Stimulated activated CD4-positive, alpha-beta T cell treated with anti-CD3 and anti-CD28 coated beads, Interleukin-12 subunit alpha, Interleukin-12 subunit beta, amount 100 ng/mL, for 4 hours (primary cell): ENCODE measurements around the gene CDYL.

Experiments
- DNase-seq: peaks from one replicate; pipeline ENCODE4 v3.0.0-alpha.2; 2020

CDYL gene

DNA sequence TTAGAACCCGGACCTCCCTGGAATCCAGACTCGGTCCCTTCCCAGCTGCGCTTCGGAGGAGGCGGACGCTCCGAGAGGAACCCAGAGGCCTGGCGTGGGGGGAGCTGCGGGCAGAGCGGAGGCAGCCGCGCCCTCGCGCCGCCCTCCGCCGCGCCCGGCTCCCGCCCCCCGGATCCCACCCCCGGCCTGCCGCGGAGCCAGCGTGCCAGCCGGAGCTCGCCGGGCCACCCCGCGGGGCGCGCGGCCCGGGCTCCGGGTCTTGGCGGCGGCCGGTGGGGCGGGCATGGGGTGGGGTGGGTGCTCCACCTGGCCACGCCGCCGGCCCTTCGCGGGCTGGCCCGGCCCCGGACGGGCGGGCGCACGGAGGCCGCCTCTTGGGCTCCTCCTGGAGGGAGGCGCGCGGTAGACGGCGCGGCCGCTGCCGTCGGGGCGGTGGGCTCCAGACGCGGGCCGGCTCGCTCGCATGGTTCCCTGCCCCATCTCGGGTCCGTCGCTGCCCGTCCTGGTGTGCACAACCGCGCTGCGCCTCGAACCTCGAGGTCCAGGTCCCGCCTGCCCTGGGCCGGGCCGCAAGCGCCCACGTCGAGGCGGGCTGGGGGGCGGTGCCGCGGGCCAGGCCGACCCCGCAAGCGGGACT is 592 bp upstream of the CDYL start:
- peak; percentile 68 for DNase-seq

DNA sequence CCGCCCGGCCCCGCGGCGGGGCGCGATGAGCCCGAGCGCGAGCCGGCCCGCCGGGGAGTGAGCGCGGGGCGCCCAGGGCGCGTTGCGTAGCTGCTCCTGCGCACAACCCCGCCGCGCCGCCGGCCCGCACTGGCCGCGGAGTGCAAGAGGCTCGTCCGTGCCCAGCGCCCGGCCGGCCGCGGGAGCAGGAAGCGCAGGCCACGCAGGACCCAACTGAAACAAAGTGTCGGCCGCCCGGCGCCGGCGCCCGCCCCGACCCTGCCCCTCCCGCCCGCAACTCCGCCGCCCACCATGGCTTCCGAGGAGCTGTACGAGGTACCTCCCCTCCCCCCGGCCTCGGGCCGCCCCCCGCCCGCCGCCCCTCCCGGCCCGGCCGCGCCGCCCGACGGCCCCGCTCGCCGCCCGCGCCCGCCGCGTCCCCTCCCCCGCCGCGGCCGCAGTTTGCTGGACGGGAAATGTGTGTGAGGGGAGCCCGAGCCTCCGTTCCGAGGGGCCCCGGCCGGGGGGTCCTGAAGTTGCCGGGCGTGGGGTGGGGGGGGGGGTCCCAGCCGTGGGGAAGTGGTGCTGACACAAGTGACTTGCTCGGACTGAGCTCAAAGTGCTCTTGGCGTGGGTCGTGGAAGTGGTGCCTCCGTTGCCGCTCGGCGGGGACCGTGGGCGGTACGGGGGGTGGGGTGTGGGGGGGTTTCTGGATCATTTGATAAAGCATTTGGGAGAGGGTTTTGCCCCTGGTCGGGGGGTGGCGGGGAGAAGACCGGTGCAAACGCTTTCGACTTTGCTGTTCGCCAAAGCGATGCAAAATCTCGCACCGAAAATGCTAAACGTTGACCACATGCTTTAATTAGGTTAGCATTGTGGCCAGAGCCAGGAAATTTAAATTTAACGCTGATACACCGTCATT is 539 bp downstream of the CDYL start:
- DNase-seq: peak; percentile 42

DNA sequence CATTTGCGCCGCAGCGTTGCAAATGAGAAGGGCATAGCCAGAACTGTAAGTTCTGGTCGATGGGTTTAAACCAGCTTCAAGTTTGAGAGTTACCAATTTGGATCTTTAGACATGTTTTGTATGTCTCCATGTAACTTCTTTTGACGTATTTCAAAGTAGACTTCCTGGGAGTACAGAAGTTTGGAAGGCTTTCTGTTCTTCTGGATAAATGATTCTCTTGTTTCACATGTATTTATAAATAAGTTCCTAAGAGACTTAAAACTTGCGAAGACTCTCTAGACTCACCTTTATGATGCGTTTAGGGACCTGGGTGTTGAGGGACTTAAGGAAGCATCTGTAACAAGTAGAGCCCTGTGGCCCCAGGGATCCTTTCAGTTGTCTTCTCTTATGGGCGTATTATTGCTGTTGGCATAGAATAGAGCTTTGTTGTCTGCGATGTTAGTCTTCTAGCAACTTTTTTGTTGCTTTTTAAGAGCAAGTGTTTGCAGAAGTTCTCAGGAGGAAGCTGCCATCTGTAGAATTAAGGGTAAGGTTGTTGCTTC is 1.3 kb downstream of the CDYL start:
- DNase-seq: no peak

DNA sequence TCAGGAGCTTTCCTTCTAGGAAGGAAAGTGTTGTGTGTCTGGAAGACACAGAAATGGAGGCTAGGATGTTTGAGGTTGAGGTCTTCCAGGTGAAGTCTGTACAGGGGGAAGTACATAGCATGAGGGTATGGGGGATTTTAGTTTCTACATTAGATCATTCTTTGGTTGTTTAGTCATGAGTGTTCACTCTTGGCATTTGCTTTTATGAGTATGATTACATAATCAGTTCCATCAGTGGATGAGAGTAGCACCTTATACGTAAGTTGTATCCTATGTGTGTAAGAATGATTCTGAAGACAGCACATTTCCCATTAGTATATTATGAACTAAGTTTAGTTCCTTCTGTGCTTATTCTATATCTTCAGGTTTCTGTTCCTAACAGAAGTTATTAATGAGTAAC is 1.9 kb downstream of the CDYL start:
- no peak for DNase-seq

DNA sequence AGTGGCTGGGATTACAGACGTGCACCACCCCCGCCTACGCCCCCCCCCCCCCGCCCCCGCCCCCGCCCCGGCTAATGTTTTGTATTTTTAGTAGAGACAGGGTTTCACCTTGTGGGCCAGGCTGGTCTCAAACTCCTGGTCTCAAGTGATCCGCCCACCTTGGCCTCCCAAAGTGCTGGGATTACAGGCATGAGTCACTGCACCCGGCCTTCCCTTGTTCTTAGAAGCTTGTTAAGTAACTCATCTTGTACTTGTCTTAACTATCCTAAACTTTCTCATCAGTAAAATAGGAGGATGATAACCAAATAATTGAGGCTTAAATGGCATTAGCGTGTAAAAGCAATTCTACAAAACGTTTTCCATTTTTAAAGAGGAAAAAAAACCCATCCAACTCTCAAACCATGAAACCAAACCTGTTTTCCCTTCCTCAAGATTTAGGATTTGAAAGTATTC is 4.2 kb downstream of the CDYL start:
- DNase-seq: no peak

DNA sequence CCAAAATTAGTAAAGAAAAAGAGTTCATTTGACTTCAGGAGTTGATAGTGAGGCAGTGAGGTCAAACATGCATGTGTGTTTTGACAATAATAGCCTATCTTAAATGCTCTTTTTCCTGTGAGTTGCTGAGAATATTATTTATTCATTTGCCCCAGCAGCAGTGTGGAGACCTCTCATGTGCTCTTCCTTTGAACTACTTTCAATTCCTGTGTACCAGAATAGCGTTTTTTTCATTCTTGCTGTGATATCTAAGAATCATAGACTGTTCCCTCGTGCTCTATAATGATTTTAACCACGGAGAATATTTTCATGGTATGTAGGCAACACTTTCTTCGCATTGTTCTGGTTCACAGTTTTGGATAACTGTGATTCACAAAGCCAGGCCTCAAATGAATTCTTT is 5.2 kb downstream of the CDYL start:
- no peak for DNase-seq

DNA sequence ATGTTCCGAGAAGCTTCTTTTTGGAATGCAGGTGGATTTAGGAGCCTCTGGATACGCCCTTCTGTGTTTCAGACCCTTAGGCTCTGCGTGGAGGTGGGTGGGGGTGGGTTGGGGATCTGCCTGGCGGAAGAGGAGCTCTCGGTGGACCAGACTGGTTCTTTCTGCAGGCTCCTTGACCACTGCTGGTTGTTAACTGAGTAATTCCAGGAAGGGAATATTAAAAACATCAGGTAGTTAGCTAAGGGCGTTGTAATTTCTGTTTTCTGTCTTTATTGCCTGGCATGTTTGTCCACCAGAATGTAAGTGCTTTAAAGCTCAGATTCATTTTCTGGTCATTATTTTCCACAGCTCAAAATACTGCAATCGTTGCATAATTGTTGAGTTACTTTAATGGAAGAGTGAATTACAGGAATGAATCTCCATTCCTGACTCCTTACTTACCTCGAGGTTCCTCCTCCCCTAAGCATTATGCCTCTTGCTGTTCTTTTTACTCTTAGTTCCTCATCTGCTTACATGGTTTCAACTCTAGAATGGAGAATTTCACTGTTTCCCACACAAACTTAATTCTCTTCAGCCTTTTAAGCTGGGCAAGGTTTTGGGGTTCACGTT is 5.9 kb downstream of the CDYL start:
- no peak for DNase-seq

DNA sequence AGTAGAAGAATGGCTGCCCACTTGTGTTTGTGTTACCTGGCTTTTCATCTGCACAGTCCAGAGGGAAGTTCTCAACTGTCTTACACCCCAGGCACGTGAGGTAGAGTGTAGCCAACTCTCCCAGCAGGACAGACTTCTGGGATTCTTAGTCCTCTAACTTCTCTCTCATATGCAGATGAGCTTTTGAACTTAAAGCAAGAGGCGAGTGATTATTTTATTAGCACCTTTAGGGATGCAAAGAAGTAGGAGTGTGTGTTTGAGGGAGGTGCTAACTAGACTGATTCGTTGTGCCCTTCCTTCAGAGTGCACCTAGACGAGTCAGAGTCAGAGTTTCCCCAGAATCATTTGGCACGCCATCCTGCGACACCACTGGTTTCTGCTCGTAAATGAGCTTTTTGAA is 10.8 kb downstream of the CDYL start:
- DNase-seq: no peak

DNA sequence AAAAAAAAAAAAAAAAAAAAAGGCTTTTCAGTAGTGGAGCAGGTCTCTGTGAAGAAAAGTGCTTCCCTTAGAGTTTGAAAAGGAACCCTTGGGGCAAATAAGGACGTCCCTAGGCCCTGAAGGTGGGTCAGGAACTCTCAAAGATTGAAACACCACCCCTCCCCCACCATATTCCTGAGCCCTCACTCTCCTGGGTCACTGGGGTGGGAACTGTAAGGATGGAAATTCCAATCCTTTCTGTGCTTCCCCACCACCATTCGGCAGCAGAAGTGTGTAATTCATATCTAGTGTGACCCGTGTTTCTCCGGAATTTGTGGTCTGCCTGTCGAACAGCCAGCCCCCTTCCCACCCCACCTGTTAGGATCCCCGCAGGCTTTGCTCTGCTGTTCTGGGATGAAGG is 12.3 kb downstream of the CDYL start:
- no peak for DNase-seq

DNA sequence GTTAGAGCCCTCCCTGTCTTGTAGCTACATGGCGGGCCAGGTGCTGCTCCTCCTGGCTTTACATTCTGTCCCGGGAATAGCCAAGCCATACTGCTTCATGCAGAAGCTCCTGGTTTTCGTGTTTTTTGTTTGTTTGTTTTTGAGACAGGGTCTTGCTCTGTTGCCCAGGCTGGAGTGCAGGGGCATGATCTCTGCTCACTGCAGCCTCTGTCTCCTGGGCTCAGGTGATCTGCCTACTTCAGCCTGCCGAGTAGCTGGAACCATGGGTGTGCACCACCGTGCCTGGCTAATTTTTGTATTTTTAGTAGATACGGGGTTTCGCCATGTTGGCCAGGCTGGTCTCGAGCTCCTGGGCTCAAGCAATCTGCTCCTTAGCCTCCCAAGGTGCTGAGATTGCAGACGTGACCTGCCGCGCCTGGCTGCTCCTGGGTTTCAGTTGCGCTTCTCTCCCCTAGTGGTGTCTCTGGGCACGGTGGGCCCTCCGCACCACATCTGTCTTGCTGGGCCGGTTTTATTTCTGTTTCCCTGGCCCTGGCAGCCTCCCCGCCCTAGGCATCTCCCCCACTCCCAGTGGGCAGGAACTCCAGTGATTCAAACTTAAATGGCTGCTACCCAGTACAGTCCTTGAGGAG is 12.9 kb downstream of the CDYL start:
- no peak for DNase-seq

DNA sequence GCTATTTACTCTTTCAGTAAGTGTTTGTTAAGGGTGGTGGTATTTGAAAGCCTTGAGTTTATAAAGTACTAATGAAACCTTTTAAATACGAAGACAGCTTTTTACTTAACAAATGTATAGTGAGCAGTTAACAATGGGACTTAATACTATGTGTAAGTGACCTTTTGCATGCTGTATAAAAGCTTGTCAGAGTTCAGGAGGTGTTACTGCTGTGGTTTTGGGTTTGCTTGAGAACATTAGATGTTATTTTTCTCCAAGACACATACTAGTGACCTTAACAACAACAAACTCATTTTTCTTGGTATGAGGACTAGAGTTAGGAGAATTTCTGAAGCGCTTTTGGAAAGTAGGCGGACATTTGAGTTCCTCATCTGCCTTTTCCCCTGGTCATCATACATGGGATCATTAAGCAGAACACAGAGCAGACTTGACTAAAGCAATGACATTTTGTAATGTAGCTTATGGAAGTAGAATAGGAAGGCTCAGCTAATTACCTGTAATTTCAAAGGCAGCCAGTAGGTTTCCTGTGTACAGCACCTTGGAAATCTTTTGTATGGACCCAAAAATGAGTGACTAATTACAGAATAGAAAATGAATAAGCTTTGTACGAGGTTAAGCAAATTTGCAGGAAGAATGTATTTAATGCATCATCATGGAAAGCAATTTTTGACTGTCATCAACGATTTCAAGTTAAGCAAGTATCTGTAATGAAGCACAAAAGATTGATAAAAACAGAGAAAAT is 14.1 kb downstream of the CDYL start:
- no peak for DNase-seq

DNA sequence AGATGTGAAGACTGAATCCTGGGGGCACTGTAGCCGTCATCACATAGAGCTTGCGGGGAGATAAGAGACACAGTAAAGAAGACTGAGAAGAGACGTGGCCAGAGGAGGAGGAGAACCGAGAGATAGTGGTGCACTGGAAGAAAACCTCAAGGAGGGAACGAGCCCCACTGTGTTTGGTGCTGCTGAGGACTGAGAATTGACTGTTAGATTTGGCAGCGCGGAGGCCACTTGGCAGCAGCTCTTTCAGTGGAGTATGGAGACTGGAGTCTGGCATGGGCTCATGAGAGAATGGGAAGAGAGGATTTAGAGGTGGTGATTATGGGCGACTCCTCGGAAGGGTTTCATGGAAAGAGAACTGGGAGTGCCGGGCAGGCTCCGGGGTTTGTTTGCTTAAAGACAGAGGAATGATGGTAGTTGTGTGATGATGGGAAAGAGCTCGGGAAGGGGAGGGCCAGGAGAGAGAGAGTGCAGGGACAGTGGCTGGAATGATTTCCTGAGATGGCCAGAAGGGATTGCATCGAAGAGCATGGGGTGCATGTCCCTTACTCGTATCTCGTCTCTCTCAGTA is 18.0 kb downstream of the CDYL start:
- no peak for DNase-seq

DNA sequence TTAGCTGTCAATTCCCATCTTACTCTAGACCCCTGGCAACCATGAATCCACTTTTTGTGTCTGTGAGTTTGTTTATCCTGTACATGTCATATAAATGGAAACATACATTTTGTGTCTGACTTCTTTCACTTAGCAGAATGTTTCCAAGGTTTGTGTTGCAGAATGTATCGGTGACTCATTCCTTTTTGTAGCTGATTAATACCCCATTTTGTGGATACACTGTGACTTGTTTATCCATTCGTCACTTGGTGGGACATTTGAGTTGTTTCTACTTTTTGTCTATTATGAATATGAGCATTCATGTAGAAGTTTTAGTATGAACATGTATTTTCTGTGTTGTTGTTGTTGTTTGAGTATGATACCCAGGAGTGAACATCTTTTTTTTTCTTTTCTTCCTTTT is 21.4 kb downstream of the CDYL start:
- no peak for DNase-seq

DNA sequence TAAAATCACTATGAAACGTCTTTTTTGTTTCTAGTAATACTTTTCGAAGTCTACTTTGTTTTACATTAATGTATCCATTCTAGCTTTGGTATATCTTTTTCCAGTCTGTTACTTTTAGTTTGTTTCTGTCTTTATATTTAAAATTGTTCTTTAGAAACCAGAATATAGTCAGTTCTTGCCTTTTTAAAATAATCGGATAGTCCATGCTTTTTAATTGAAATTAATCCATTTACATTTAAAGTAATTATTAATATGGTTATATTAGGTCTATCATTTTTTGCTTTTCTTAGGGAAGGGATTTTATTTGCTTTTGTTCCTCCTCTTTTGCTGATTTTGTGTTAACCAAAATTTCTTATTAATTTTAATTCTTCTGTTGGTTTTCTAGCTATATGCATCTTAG is 23.7 kb downstream of the CDYL start:
- no peak for DNase-seq

DNA sequence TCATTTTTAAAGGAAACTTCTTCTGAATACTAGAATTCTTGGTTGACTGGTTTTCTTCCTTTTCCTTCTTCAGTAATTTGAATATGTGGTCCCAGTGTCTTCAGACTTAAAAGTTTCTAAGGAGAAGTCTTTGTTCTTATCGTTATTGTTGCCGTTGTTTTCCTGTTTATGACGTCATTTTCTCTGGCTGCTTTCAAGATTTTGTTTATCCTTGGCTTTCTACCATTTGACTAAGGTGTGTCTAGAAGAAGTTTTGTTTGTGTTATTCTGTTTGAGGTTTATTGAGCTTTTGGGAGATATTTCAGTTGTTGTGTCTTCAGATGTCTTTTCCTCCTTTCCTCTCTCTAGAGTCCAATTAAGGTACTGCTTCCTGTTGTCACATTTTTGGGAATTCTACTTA is 24.5 kb downstream of the CDYL start:
- DNase-seq: no peak

DNA sequence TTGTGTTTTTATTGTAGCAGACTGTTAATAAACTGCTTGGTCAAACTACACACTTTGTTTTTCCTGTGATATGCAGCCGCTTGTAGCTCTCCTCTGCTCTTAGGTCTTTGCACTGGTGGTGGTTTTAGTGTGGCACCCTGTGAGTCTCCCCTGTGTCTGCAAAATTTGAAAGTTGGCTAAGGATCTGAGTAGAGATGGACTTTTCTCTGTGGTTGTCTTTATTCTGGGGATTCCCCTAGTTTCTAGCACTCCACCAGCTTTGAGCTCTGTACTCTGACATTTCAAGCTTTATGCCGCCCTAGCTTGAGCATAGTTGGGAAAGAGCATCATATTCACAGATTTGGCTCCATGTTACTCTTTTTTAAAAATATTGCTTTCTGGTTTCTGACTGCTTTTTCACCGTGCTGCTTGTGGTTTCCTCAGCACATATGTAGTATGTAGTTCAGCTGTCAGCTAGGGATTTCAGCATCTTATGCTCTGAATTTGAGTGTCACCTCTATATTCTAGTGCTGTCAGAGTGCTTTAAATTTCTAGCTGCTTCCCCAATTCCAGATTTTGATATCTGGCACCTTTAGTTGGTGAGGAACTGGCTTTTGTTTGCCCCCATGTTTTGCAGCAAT is 25.4 kb downstream of the CDYL start:
- DNase-seq: no peak

DNA sequence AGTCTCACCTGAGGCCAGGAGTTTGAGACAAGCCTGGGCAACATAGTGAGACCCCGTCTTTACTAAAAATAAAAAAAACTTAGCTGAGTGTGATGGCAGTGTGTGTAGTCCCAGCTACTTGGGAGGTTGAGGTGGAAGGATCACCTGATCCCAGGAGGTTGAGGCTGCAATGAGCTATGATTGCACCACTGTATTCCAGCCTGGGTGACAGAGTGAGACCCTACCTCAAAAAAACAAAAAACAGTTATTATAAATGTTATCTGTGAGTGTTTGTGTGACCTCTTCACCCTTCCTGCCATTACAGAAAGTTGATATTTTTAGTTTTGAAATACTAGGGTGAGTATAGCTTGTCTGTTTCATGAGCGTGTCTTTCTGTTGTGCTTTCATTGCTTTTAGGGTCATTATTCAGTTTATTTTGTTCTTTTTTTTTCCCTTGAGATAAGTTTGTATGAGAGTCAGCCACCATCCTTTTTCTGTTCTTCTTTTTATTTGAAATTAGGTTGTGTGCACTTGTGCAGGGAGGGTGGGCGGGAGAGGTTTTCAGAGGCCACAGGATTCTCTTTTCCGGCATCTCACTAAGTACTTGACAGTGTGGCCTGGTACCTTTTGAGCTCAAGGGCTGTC is 26.2 kb downstream of the CDYL start:
- no peak for DNase-seq

DNA sequence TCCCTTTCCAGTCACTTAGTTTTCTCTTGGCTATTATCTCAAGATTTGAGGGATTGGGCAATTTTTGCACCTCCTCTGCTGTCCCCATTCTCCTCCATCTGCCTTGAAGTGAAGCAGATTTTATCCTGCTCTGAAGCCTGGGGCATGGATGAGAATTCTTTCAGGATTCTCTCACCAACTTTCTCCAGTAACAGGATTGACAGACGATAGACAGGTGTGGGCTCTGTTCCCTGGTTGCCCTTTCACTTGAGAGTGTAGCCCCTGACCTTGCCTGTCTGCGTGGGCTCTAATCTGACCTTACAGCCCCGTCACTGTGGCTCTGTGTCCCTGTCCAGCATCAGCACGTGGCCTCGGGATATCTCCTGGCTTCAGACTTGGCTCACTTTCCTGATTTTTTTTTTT is 27.1 kb downstream of the CDYL start:
- DNase-seq: no peak

DNA sequence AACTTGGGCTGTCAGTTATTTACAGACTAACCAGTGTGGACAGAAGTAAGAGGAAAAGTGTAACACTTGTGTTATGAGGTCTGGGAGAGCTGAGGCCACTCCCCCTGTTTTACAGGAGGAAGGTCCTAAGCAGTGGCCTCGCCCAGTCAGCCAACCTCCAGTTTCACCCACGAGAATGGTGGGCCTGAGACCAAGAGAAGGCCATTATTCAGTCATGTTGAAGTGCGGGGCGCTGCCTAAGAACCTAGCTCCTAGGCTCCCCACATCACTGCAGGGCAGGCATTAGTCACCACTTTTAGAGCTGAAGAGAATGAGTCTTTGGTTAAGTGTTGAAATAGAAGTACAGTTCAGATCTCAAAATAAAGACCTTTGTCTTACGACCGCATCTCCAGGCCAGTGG is 27.9 kb downstream of the CDYL start:
- no peak for DNase-seq

DNA sequence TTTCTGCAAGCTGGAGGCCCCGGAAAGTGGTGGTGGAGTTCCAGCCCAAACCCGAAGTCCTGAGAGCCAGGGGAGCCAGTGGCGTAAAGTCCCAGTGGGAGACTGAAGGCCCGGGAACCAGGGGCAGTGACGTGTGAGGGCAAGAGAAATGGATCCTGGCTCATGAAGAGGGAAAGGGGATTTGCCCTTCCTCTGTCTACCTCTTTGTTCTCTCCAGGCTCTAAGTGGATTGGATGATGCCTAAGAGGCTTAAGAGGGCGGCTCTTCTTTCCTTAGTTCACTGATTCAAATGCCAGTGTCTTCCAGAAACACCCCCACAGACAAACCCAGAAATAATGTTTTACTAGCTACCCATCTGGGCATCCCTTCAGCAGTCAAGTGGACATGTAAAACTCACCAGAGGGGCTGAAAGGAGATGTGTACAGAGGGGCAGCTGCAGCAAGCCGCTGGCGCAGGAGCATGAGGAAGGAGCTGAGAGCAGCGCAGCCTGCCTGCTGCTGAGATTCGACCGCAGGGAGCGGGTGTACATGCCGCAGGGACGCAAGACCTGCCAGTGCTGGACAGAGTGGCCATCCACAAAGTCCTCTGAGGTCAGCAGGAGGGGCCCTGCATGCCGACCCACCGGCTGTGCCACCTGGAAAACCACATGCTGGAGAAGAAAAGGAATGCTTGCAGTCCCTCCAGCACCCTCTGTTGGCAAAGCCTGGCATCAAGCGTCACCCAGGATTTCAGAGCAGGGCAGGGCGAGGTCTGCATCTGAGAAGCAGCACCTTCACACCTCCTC is 29.5 kb downstream of the CDYL start:
- peak; percentile 24 for DNase-seq
